GM12878 (cell line): ENCODE data around the gene DCT. TPM values are rescaled to one million over a fixed set of nuclear protein-coding genes. Genes with fewer than 3 reads are reported as not detected.

Experiments used
- ATAC-seq: fragments of 200-7000 bp; cut with Tn5 transposase; 3 replicates; pipeline ENCODE4 v1.9.1; 2020; ENCODE audit warnings: mild to moderate bottlenecking, moderate library complexity
- BruUV-seq: library from RNA; stranded (reverse); fragments of 400-500 nt; replicated peaks from 2 replicates; lab custom pipeline; 2021; lab: Mats Ljungman, UMichigan
- CTCF ChIA-PET: fragments of 300-600 bp; sonication (Branson Sonifier 250); formaldehyde crosslinking; extraction: SDS; loops from one replicate; lab custom pipeline; 2021; ENCODE audit warnings: inconsistent platforms; lab: Yijun Ruan, JAX
- POLR2A ChIA-PET: fragments of 350-600 bp; formaldehyde crosslinking; extraction: SDS; loops from one replicate; lab custom pipeline; 2021; ENCODE audit warnings: inconsistent platforms; lab: Charles Lee
- RAD21 ChIA-PET: fragments of 300-600 bp; sonication (Branson Sonifier 250); formaldehyde crosslinking; loops from one replicate; lab custom pipeline; 2023; ENCODE audit warnings: antibody characterized with exemption; ENCODE audit not compliant: unreplicated experiment; lab: Charles Lee
- SMC1A ChIA-PET: fragments of 300-600 bp; sonication (Branson Sonifier 250); formaldehyde crosslinking; loops from one replicate; lab custom pipeline; 2023; ENCODE audit not compliant: unreplicated experiment, uncharacterized antibody; lab: Charles Lee
- DNase-seq: peaks from one replicate; pipeline ENCODE4 v3.0.0-alpha.2; 2011; ENCODE audit warnings: low read depth, low spot score
- FAIRE-seq: peaks from 3 replicates; lab custom pipeline; 2011; peaks lifted over from hg19 to GRCh38; lab: Jason Lieb, UNC
- H2AFZ ChIP-seq: 2 replicates; pipeline ENCODE4 v1.6.0; 2011; ENCODE audit warnings: low read depth, low read length, control low read depth; ENCODE audit not compliant: control insufficient read depth
- H3K27ac ChIP-seq: 2 replicates; pipeline ENCODE4 v1.5.1; 2011; ENCODE audit warnings: control low read depth; ENCODE audit not compliant: control insufficient read depth, insufficient read depth
- H3K27me3 ChIP-seq, 2 experiments: replicated peaks in 1 of 2; 2 replicates each; pipeline versions ENCODE4 v1.6.0 to v1.6.1; 2011; ENCODE audit warnings: low read length in 1 of 2; ENCODE audit not compliant: control insufficient read depth in 2 of 2, insufficient read depth in 2 of 2
- H3K36me3 ChIP-seq, 2 experiments: 2 replicates each; pipeline ENCODE4 v1.5.1; 2011; ENCODE audit warnings: low read length in 1 of 2; ENCODE audit not compliant: control insufficient read depth in 2 of 2, insufficient read depth in 2 of 2
- H3K4me1 ChIP-seq: 2 replicates; pipeline ENCODE4 v1.6.1; 2011; ENCODE audit warnings: mild to moderate bottlenecking, low read length, moderate library complexity, mixed read lengths; ENCODE audit not compliant: control insufficient read depth, insufficient read depth
- H3K4me2 ChIP-seq: 2 replicates; pipeline ENCODE4 v1.6.0; 2011; ENCODE audit warnings: control low read depth; ENCODE audit not compliant: control insufficient read depth, insufficient read depth
- H3K4me3 ChIP-seq: fragments of 200-600 bp; sonication (generic); 2 replicates; pipeline ENCODE4 v1.5.1; 2016
- H3K79me2 ChIP-seq: 2 replicates; pipeline ENCODE4 v1.6.0; 2011; ENCODE audit warnings: low read length; ENCODE audit not compliant: control insufficient read depth, insufficient read depth
- H3K9ac ChIP-seq: 2 replicates; pipeline ENCODE4 v1.8.0; 2011; ENCODE audit warnings: low read length, control low read depth, mixed read lengths; ENCODE audit not compliant: control insufficient read depth, insufficient read depth
- H3K9me3 ChIP-seq: replicated peaks from 3 replicates; pipeline ENCODE4 v1.5.1; 2011; ENCODE audit warnings: mild to moderate bottlenecking, low read length; ENCODE audit not compliant: control insufficient read depth, insufficient read depth
- H4K20me1 ChIP-seq: 2 replicates; pipeline ENCODE4 v1.6.0; 2011; ENCODE audit not compliant: control insufficient read depth, insufficient read depth
- ATF7 ChIP-seq: fragments of 450-650 bp; IDR thresholded peaks from 2 replicates; pipeline ENCODE4 v1.6.1; 2016; ENCODE audit warnings: low read depth, mild to moderate bottlenecking
- EED ChIP-seq: sonication (generic); IDR thresholded peaks from 2 replicates; pipeline ENCODE4 v1.6.1; 2016; ENCODE audit warnings: antibody characterized with exemption, low read depth
- IRF4 ChIP-seq: IDR thresholded peaks from 2 replicates; pipeline ENCODE4 v1.6.1; 2011; ENCODE audit warnings: low read depth, low read length
- JUNB ChIP-seq: IDR thresholded peaks from 2 replicates; pipeline ENCODE4 v1.6.1; 2016; ENCODE audit warnings: antibody characterized with exemption, mild to moderate bottlenecking
- KAT2A ChIP-seq: conservative IDR thresholded peaks from 2 replicates; pipeline ENCODE4 v1.6.1; 2011; ENCODE audit warnings: low read depth, low read length; ENCODE audit not compliant: control insufficient read depth
- MYC ChIP-seq: IDR thresholded peaks from 2 replicates; pipeline ENCODE4 v1.6.1; 2011; ENCODE audit warnings: mild to moderate bottlenecking, low read length, moderate library complexity, inconsistent platforms; ENCODE audit not compliant: insufficient read depth, insufficient replicate concordance, insufficient read length, severe bottlenecking
- RUNX3 ChIP-seq: IDR thresholded peaks from 2 replicates; pipeline ENCODE4 v1.6.1; 2012; ENCODE audit warnings: low read length, inconsistent platforms
- SIN3A ChIP-seq: IDR thresholded peaks from 2 replicates; pipeline ENCODE4 v1.6.1; 2012; ENCODE audit warnings: low read depth, low read length, improper control_type of control experiment
- SIX5 ChIP-seq: IDR thresholded peaks from 2 replicates; pipeline ENCODE4 v1.6.1; 2011; ENCODE audit warnings: mild to moderate bottlenecking, low read depth, low read length, moderate library complexity; ENCODE audit not compliant: severe bottlenecking
- SMAD1 ChIP-seq: fragments of 450-650 bp; IDR thresholded peaks from 2 replicates; pipeline ENCODE4 v1.6.1; 2018; ENCODE audit warnings: mild to moderate bottlenecking, low read depth; ENCODE audit not compliant: partially characterized antibody
- SMARCA5 ChIP-seq: fragments of 450-650 bp; IDR thresholded peaks from 2 replicates; pipeline ENCODE4 v1.6.1; 2017; ENCODE audit warnings: mild to moderate bottlenecking
- SREBF1 ChIP-seq: IDR thresholded peaks from 2 replicates; pipeline ENCODE4 v1.6.1; 2012; ENCODE audit warnings: mild to moderate bottlenecking, low read length
- STAT1 ChIP-seq: fragments of 450-650 bp; conservative IDR thresholded peaks from 2 replicates; pipeline ENCODE4 v1.6.1; 2014; ENCODE audit warnings: antibody characterized with exemption, mild to moderate bottlenecking
- ZNF274 ChIP-seq: IDR thresholded peaks from one replicate; pipeline ENCODE4 v1.8.0; 2011; ENCODE audit not compliant: insufficient read length, insufficient read depth
- ZNF384 ChIP-seq: IDR thresholded peaks from 2 replicates; pipeline ENCODE4 v1.6.1; 2012; ENCODE audit warnings: low read depth, mild to moderate bottlenecking, low read length, improper control_type of control experiment, borderline replicate concordance
- WGBS: methylation state at CpG from one replicate; pipeline ENCODE4 v1.1.6; 2016; ENCODE audit warnings: low lambda C conversion rate; ENCODE audit not compliant: insufficient replicate concordance, insufficient coverage; ENCODE audit errors: missing lambda C conversion rate; 5-methylcytosine and 5-hydroxymethylcytosine counted together
- in situ Hi-C: fragments of 300-500 bp; cut with MboI; formaldehyde crosslinking; loops from 9 replicates; pipeline ENCODE4 v1.14.3; 2018; ENCODE audit warnings: mixed read lengths
- intact Hi-C: fragments of 100-400 bp; cut with micrococcal nuclease; formaldehyde crosslinking; loops from one replicate; pipeline ENCODE4 v1.14.2; 2022; ENCODE audit not compliant: unreplicated experiment
- polyA plus RNA-seq, 11 experiments: library from polyadenylated mRNA; depleted of rRNA in 4 of 11; unstranded in 6 of 11; stranded (reverse) in 5 of 11; fragments of >200 nt; fragmentation: Nextera tagmentation in 4 of 11; fragmentation: Illumina TruSeq in 1 of 11; extraction: Ambion mirVana in 4 of 11; extraction: Trizol in 1 of 11; gene quantifications; 1 replicate in 1 of 11; 2 replicates in 10 of 11; pipeline versions ENCODE4 v1.2.1 to v1.2.3, GENCODE V29; 2011 to 2016; ENCODE audit warnings: inconsistent platforms in 2 of 11, missing spikeins in 2 of 11, low read depth in 1 of 11
- total RNA-seq, 4 experiments: library from RNA; depleted of rRNA in 3 of 4; stranded (reverse); fragments of >200 nt in 3 of 4; fragmentation: Illumina TruSeq in 1 of 4; extraction: Trizol in 1 of 4; gene quantifications; 2 replicates each; pipeline versions ENCODE4 v1.2.1 to v1.2.3, GENCODE V29; 2013 to 2021
- TF ChIP-seq, protein P1 (sequence below): IDR thresholded peaks from 2 replicates; pipeline ENCODE4 v1.6.1; 2012; ENCODE audit warnings: improper control_type of control experiment, low read depth, low read length; ENCODE audit not compliant: insufficient replicate concordance
- TF ChIP-seq, protein P2 (sequence below): fragments of 450-650 bp; conservative IDR thresholded peaks from 2 replicates; pipeline ENCODE4 v1.6.1; 2017; ENCODE audit warnings: mild to moderate bottlenecking, moderate library complexity
- TF ChIP-seq, protein P3 (sequence below): IDR thresholded peaks from 2 replicates; pipeline ENCODE4 v1.6.1; 2011; ENCODE audit warnings: low read depth, low read length, improper control_type of control experiment, borderline replicate concordance

Gene DCT
- total and polyA plus RNA-seq, 10 of the 15 experiments (the other 5 are each of a cell fraction or from before 2014, with no cell fraction given), result 0.04 to 0.29 TPM; not detected in 8

DNA sequence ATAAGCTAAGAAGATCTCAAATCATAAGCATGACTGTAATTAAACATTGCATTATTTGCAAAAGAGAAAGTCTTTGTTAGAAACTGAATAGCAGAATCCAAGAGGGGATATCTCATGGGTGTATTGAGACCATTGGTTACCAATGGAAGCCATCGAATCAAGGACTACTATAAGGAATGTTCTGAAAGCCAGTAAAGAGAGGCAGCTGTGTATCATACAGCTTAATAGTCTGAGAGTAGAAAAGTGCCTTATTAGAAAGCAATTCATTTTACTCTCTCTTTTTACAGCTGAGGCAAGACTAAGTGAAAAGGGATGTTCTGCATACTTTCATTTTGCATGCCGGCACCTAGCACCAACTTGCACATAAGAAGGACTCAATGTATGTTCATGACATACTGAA is 7.6 kb upstream of the DCT start:
- H3K36me3 ChIP-seq, result no peaks in the 10 kb centered on the region
- TF ChIP-seq STAT1, result no peak
- TF ChIP-seq MYC, result no peak
- no peak for TF ChIP-seq SMARCA5
- TF ChIP-seq SREBF1, result no peak
- TF ChIP-seq ZNF274, result no peak
- TF ChIP-seq SIX5, result no peak
- no peak for TF ChIP-seq IRF4
- no peak for TF ChIP-seq ATF7
- TF ChIP-seq, protein P1, sequence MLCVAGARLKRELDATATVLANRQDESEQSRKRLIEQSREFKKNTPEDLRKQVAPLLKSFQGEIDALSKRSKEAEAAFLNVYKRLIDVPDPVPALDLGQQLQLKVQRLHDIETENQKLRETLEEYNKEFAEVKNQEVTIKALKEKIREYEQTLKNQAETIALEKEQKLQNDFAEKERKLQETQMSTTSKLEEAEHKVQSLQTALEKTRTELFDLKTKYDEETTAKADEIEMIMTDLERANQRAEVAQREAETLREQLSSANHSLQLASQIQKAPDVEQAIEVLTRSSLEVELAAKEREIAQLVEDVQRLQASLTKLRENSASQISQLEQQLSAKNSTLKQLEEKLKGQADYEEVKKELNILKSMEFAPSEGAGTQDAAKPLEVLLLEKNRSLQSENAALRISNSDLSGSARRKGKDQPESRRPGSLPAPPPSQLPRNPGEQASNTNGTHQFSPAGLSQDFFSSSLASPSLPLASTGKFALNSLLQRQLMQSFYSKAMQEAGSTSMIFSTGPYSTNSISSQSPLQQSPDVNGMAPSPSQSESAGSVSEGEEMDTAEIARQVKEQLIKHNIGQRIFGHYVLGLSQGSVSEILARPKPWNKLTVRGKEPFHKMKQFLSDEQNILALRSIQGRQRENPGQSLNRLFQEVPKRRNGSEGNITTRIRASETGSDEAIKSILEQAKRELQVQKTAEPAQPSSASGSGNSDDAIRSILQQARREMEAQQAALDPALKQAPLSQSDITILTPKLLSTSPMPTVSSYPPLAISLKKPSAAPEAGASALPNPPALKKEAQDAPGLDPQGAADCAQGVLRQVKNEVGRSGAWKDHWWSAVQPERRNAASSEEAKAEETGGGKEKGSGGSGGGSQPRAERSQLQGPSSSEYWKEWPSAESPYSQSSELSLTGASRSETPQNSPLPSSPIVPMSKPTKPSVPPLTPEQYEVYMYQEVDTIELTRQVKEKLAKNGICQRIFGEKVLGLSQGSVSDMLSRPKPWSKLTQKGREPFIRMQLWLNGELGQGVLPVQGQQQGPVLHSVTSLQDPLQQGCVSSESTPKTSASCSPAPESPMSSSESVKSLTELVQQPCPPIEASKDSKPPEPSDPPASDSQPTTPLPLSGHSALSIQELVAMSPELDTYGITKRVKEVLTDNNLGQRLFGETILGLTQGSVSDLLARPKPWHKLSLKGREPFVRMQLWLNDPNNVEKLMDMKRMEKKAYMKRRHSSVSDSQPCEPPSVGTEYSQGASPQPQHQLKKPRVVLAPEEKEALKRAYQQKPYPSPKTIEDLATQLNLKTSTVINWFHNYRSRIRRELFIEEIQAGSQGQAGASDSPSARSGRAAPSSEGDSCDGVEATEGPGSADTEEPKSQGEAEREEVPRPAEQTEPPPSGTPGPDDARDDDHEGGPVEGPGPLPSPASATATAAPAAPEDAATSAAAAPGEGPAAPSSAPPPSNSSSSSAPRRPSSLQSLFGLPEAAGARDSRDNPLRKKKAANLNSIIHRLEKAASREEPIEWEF, result no peak
- TF ChIP-seq KAT2A, result no peak
- no peak for TF ChIP-seq EED
- TF ChIP-seq, protein P2, sequence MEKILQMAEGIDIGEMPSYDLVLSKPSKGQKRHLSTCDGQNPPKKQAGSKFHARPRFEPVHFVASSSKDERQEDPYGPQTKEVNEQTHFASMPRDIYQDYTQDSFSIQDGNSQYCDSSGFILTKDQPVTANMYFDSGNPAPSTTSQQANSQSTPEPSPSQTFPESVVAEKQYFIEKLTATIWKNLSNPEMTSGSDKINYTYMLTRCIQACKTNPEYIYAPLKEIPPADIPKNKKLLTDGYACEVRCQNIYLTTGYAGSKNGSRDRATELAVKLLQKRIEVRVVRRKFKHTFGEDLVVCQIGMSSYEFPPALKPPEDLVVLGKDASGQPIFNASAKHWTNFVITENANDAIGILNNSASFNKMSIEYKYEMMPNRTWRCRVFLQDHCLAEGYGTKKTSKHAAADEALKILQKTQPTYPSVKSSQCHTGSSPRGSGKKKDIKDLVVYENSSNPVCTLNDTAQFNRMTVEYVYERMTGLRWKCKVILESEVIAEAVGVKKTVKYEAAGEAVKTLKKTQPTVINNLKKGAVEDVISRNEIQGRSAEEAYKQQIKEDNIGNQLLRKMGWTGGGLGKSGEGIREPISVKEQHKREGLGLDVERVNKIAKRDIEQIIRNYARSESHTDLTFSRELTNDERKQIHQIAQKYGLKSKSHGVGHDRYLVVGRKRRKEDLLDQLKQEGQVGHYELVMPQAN, result no peak
- TF ChIP-seq SMAD1, result no peak
- TF ChIP-seq, protein P3, sequence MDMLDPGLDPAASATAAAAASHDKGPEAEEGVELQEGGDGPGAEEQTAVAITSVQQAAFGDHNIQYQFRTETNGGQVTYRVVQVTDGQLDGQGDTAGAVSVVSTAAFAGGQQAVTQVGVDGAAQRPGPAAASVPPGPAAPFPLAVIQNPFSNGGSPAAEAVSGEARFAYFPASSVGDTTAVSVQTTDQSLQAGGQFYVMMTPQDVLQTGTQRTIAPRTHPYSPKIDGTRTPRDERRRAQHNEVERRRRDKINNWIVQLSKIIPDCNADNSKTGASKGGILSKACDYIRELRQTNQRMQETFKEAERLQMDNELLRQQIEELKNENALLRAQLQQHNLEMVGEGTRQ, result no peak
- no peak for TF ChIP-seq JUNB
- no peak for TF ChIP-seq SIN3A
- no peak for TF ChIP-seq ZNF384
- TF ChIP-seq RUNX3, result no peak
- TF ChIP-seq, all 136 proteins: peak for 0
- SMC1A ChIA-PET, result interaction anchor here (1.4 kb wide), 1 partner anchor 12 kb away, joined by 4 read pairs; no protein-coding TSS in a partner anchor
- intact Hi-C loops (no loop called here), in situ Hi-C loops (no loop called here)
- no peak for DNase-seq
- WGBS, result 46% methylated on average over 2 of the region's 2 CpGs
- Histone ChIP-seq H3K27me3 (peaks cover 0 to 2% of the 10 kb centered on the region in 2 experiments; a peak in 1 of 4 replicates), H3K9ac (no peak overlapping the region), H3K9me3 (no peaks in the 10 kb centered on the region), H2AFZ (no peak overlapping the region), H3K4me2 (no peak overlapping the region), H3K27ac (no peak overlapping the region), H3K4me1 (no peaks in the 10 kb centered on the region), H3K79me2 (no peaks in the 10 kb centered on the region), H4K20me1 (no peaks in the 10 kb centered on the region), H3K4me3 (no peak overlapping the region)
- CTCF ChIA-PET, result interaction anchor here (1.4 kb wide), 1 partner anchor 19 kb away, joined by 3 read pairs; no protein-coding TSS in a partner anchor
- no TSS peak for BruUV-seq
- no peak for ATAC-seq
- RAD21 ChIA-PET, result no interaction called here
- FAIRE-seq, result no peak
- POLR2A ChIA-PET, result interaction anchor here (0.6 kb wide), 1 partner anchor 42 kb away, joined by 4 read pairs; no protein-coding TSS in a partner anchor
